Measurements from ENCODE around the gene NEU2.

- TF ChIP-seq POLR2A (IDR thresholded peaks at IDR 0.05): no peak
- TF ChIP-seq, protein P1, sequence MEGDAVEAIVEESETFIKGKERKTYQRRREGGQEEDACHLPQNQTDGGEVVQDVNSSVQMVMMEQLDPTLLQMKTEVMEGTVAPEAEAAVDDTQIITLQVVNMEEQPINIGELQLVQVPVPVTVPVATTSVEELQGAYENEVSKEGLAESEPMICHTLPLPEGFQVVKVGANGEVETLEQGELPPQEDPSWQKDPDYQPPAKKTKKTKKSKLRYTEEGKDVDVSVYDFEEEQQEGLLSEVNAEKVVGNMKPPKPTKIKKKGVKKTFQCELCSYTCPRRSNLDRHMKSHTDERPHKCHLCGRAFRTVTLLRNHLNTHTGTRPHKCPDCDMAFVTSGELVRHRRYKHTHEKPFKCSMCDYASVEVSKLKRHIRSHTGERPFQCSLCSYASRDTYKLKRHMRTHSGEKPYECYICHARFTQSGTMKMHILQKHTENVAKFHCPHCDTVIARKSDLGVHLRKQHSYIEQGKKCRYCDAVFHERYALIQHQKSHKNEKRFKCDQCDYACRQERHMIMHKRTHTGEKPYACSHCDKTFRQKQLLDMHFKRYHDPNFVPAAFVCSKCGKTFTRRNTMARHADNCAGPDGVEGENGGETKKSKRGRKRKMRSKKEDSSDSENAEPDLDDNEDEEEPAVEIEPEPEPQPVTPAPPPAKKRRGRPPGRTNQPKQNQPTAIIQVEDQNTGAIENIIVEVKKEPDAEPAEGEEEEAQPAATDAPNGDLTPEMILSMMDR (IDR thresholded peaks at IDR 0.05): no peak
These were observed 8.6 kb upstream of the NEU2 start for GRCh38 chr2:233023761-233024410.

Data from thyroid gland (tissue), 4 donors.